Measurements from ENCODE around the gene PPP2R5B.
A peak's percentile ranks its signal among the peaks of the same experiment; 100 is the strongest.

Gene PPP2R5B

GRCh38 chr11:64888729-64889511 lies 35.6 kb upstream of the PPP2R5B start:
- DNase-seq = no peak

- DNase-seq = no peak
These were observed 34.0 kb upstream of the PPP2R5B start for GRCh38 chr11:64890522-64890939.

- DNase-seq = no peak
These were observed 33.2 kb upstream of the PPP2R5B start for GRCh38 chr11:64891215-64891848.

- no peak for DNase-seq
These were observed 32.6 kb upstream of the PPP2R5B start for GRCh38 chr11:64891880-64892279.

GRCh38 chr11:64892411-64892831 lies 32.1 kb upstream of the PPP2R5B start:
- no peak for DNase-seq

- DNase-seq = no peak
These were observed 31.7 kb upstream of the PPP2R5B start for GRCh38 chr11:64892838-64893193.

- DNase-seq = no peak
These were observed 31.1 kb upstream of the PPP2R5B start for GRCh38 chr11:64893194-64894069.

GRCh38 chr11:64894070-64894811 lies 30.2 kb upstream of the PPP2R5B start:
- peak; percentile 66 for DNase-seq

- no peak for DNase-seq
These were observed 29.6 kb upstream of the PPP2R5B start for GRCh38 chr11:64894812-64895452.

- DNase-seq = no peak
These were observed 28.0 kb upstream of the PPP2R5B start for GRCh38 chr11:64896448-64897022.

GRCh38 chr11:64897381-64898075 lies 27.0 kb upstream of the PPP2R5B start:
- DNase-seq = no peak

GRCh38 chr11:64898076-64898445 lies 26.4 kb upstream of the PPP2R5B start:
- DNase-seq = no peak

- DNase-seq = no peak
These were observed 25.9 kb upstream of the PPP2R5B start for GRCh38 chr11:64898541-64898940.

- DNase-seq = no peak
These were observed 24.2 kb upstream of the PPP2R5B start for GRCh38 chr11:64900263-64900678.

- DNase-seq = no peak
These were observed 23.7 kb upstream of the PPP2R5B start for GRCh38 chr11:64900774-64901173.

GRCh38 chr11:64902102-64902900 lies 22.2 kb upstream of the PPP2R5B start:
- no peak for DNase-seq

GRCh38 chr11:64903291-64903833 lies 21.1 kb upstream of the PPP2R5B start:
- no peak for DNase-seq

- DNase-seq = no peak
These were observed 18.8 kb upstream of the PPP2R5B start for GRCh38 chr11:64905516-64906313.

- no peak for DNase-seq
These were observed 18.2 kb upstream of the PPP2R5B start for GRCh38 chr11:64906314-64906635.
